Transverse colon (tissue), 4 donors: Measurements from ENCODE around the gene GPR108. TPM values are rescaled to one million over a fixed set of nuclear protein-coding genes. Genes with fewer than 3 reads are reported as not detected.

Experiments
- DNase-seq: peaks from one replicate; pipeline ENCODE4 v3.0.0-alpha.2; 2019
- H3K27ac ChIP-seq, 4 donors: fragments of 200-600 bp; sonication (generic); 2 replicates each; pipeline ENCODE4 v1.5.1; 2016 to 2018; ENCODE audit warnings: inconsistent platforms in 4 of 4
- H3K27me3 ChIP-seq: fragments of 200-600 bp; sonication (generic); 2 replicates; pipeline ENCODE4 v1.5.1; 2017; ENCODE audit warnings: inconsistent platforms
- H3K36me3 ChIP-seq, 4 donors: fragments of 200-600 bp; sonication (generic); 2 replicates each; pipeline ENCODE4 v1.5.1; 2017 to 2019; ENCODE audit warnings: inconsistent platforms in 4 of 4
- H3K4me1 ChIP-seq, 4 donors: fragments of 200-600 bp; sonication (generic); 2 replicates each; pipeline ENCODE4 v1.5.1; 2017 to 2020; ENCODE audit warnings: inconsistent platforms in 4 of 4
- H3K4me3 ChIP-seq, 4 donors: fragments of 200-600 bp; sonication (generic); 1 replicate in 1 of 4; 2 replicates in 3 of 4; pipeline versions ENCODE4 v1.5.1 to v1.6.1; 2017 to 2019; ENCODE audit warnings: inconsistent platforms in 4 of 4
- H3K9me3 ChIP-seq, 2 donors: fragments of 200-600 bp; sonication (generic); 2 replicates each; pipeline ENCODE4 v1.5.1; 2017 to 2019; ENCODE audit warnings: inconsistent platforms in 2 of 2
- EP300 ChIP-seq: sonication (generic); formaldehyde crosslinking; IDR thresholded peaks from one replicate; pipeline ENCODE4 v1.6.1; 2017; ENCODE audit warnings: antibody characterized with exemption, low read depth
- POLR2A ChIP-seq: fragments of 450-650 bp; IDR thresholded peaks from one replicate; pipeline ENCODE4 v1.6.1; 2016; ENCODE audit warnings: antibody characterized with exemption, mild to moderate bottlenecking, moderate library complexity
- POLR2AphosphoS5 ChIP-seq, 3 donors: sonication (generic); formaldehyde crosslinking; IDR thresholded peaks; one replicate each; pipeline ENCODE4 v1.6.1; 2016; ENCODE audit warnings: antibody characterized with exemption in 3 of 3
- WGBS, 2 donors: methylation state at CpG; one replicate each; pipeline ENCODE4 v1.1.5; 2018; ENCODE audit warnings: low coverage in 1 of 2; 5-methylcytosine and 5-hydroxymethylcytosine counted together
- in situ Hi-C, 4 donors: fragments of 200-750 bp; cut with MboI; loops; one replicate each; pipeline versions ENCODE4 v1.15.0 to v1.15.1; 2017; ENCODE audit warnings: low sequenced_read_pairs in 3 of 4, low pct_ligation_motif_present in 1 of 4, low pct_unique_long_range_greater_than_20kb in 1 of 4
- intact Hi-C: fragments of 100-400 bp; cut with DNase I; formaldehyde crosslinking; loops from one replicate; pipeline ENCODE4 v1.15.1; 2023; ENCODE audit warnings: low total_unique reads
- total RNA-seq, 4 donors: library from RNA; depleted of rRNA; stranded (reverse); fragments of >200 nt; gene quantifications; one replicate each; pipeline ENCODE4 v1.1.0, GENCODE V29; 2016
- TF ChIP-seq, protein P1 (sequence below), 5 experiments: fragments of 200-600 bp in 3 of 5; fragments of 450-650 bp in 2 of 5; sonication (generic) in 3 of 5; IDR thresholded peaks; 1 replicate in 2 of 5; 2 replicates in 3 of 5; pipeline ENCODE4 v1.5.1; 2016 to 2017; ENCODE audit warnings: antibody characterized with exemption in 5 of 5, inconsistent platforms in 3 of 5, mild to moderate bottlenecking in 2 of 5, moderate library complexity in 1 of 5

The GPR108 gene
- total RNA-seq, 4 donors from 2014 or later: 38.0 to 118 (median 90.6) TPM

DNA sequence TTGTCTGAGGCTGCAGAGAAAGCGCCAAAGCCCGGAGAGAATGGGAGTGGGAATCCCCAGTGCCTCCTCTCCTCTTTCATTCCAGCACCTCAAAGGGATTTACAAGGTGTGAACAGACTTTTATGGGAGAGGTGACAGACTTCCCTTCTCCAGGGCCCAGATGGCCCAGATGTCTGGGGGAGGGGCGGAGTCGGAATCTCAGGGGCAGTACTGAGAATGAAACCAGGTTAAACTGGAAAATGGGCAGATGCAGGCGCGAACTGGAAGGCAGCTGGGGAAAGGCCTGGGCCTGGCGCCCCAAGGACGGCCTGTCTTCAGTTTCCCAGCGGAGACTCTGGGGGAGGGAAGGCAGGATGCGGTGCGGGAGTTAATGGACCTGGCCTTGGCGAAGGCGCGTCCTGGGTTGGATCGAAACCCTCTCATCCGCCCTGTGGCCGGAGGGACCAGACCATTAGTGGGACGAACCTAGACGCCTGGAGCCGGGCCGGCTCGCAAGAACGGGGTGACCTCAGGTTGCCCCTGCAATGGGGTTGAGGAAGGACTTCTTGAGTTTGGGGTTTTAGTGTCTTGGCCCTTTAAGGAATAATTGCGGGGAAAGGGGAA lies 1.5 kb upstream of the GPR108 start:
- H3K4me3 ChIP-seq: peak overlapping the region; percentile 0 to 78 (median 63)
- H3K4me1 ChIP-seq: peaks cover 29 to 55% (median 44%) of the 10 kb centered on the region in 4 donors
- H3K9me3 ChIP-seq: no peaks in the 10 kb centered on the region
- DNase-seq: peak; percentile 75
- 10% methylated on average over 24 of the region's 24 CpGs; no CpG with 5 or more reads in 1 of the 2 donors for WGBS, 2 donors
- no peaks in the 10 kb centered on the region for H3K27me3 ChIP-seq
- in situ Hi-C loops: loop anchor here in 3 of 4 donors (5.0 to 25.0 kb wide), 3 partner anchors 123 to 214 kb away; no protein-coding TSS in a partner anchor
- TF ChIP-seq, protein P1, sequence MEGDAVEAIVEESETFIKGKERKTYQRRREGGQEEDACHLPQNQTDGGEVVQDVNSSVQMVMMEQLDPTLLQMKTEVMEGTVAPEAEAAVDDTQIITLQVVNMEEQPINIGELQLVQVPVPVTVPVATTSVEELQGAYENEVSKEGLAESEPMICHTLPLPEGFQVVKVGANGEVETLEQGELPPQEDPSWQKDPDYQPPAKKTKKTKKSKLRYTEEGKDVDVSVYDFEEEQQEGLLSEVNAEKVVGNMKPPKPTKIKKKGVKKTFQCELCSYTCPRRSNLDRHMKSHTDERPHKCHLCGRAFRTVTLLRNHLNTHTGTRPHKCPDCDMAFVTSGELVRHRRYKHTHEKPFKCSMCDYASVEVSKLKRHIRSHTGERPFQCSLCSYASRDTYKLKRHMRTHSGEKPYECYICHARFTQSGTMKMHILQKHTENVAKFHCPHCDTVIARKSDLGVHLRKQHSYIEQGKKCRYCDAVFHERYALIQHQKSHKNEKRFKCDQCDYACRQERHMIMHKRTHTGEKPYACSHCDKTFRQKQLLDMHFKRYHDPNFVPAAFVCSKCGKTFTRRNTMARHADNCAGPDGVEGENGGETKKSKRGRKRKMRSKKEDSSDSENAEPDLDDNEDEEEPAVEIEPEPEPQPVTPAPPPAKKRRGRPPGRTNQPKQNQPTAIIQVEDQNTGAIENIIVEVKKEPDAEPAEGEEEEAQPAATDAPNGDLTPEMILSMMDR (IDR thresholded peaks at IDR 0.05): peak in 1 of 5 experiments; percentile 3
- no peak for TF ChIP-seq EP300
- TF ChIP-seq POLR2AphosphoS5 (IDR thresholded peaks at IDR 0.05): peak in 1 of 3 donors; percentile 22
- no peak for TF ChIP-seq POLR2A
- H3K36me3 ChIP-seq: no peaks in the 10 kb centered on the region
- H3K27ac ChIP-seq: peak overlapping the region; percentile 91 to 99 (median 97)
- intact Hi-C loops: loop anchor here (5.0 kb wide), 1 partner anchor 628 kb away; no protein-coding TSS in a partner anchor

DNA sequence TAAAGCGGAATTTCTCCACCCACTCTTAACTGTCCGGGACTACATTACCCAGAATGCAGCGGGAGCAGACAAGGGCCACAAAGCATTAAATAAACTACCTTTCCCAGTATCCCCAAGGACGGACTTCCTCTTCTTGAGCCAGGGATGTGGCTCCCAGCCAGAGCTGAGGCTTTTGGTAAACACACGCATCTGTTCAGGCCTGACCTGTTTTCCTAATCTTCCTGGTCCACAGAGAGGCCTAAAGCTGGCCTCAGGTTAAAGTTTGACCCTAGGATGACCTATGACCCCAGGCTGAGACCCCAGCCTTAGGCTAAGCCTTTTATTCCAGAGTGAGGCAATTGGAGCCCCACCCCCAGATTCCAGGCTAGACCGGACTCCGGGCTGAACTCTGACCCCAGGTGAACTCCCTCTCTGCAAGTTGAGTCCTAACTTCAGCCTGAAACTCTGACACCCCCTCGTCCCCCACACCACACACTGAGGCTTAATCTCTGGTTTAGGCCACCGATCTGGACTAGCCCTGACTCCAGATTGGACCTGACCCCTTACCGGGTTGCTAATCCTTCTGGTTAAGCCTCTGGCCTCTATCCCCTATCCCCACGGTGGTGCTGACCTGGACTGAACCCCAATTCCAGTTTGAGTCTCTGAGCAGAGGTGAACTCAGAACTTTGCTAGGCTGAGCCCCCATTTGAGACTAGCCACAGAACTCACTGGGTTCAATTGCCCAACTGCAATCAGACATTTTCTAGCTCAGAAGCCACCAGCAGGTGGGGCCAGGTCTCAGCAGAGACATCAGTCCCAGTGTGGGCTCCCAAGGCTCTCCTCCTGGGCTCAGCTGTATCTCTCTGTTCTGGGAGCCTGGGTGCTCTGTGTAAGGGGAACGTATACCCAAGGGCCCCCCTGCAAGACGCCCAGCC lies 750 bp upstream of the GPR108 start:
- no peaks in the 10 kb centered on the region for H3K36me3 ChIP-seq
- WGBS, 2 donors: 0 to 7% methylated on average over 1 to 13 of the region's 13 CpGs
- peak overlapping the region in 1 of 4 donors; percentile 53 for H3K4me3 ChIP-seq
- H3K9me3 ChIP-seq: no peaks in the 10 kb centered on the region
- H3K27me3 ChIP-seq: no peaks in the 10 kb centered on the region
- peak overlapping the region; percentile 91 to 99 (median 97) for H3K27ac ChIP-seq
- peaks cover 28 to 48% (median 42%) of the 10 kb centered on the region in 4 donors for H3K4me1 ChIP-seq
- intact Hi-C loops: loop anchor here (5.0 kb wide), 1 partner anchor 629 kb away; no protein-coding TSS in a partner anchor
- TF ChIP-seq POLR2AphosphoS5 (IDR thresholded peaks at IDR 0.05) (peak; percentile 3 to 81 (median 74)), POLR2A (no peak), EP300 (no peak)
- TF ChIP-seq, protein P1 (IDR thresholded peaks at IDR 0.05): peak; percentile 59 to 90 (median 60)
- peak; percentile 97 for DNase-seq
- in situ Hi-C loops: loop anchor here in 3 of 4 donors (5.0 to 25.0 kb wide), 3 partner anchors 124 to 213 kb away; no protein-coding TSS in a partner anchor

DNA sequence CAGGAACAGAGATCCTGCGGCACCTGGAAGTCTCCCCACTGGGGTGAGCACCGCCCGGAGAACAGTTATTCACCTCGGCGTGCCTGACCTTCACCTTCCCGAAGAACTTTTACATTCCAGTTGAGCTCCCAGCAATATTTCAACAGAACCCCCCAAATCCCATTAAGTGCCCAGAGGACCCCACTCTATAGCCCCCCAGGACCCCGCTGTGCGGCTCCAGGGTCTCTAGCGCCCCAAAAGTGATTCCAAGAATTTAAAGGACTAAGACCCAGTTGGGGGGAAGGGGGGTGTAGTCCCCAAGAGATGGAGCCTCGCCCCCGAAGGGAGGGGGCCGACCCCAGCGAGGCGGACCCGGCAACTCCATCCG lies 480 bp downstream of the GPR108 start:
- Histone ChIP-seq H3K4me3 (peak overlapping the region; percentile 49 to 95 (median 84)), H3K9me3 (no peaks in the 10 kb centered on the region), H3K27ac (peak overlapping the region; percentile 94 to 98 (median 96)), H3K36me3 (no peaks in the 10 kb centered on the region), H3K4me1 (peaks cover 23 to 43% (median 36%) of the 10 kb centered on the region in 4 donors), H3K27me3 (no peaks in the 10 kb centered on the region)
- WGBS, 2 donors: 0% methylated on average over 11 of the region's 16 CpGs; no CpG with 5 or more reads in 1 of the 2 donors
- intact Hi-C loops (loop anchor here (5.0 kb wide), 1 partner anchor 630 kb away; no protein-coding TSS in a partner anchor), in situ Hi-C loops (loop anchor here in 3 of 4 donors (5.0 to 25.0 kb wide), 3 partner anchors 125 to 212 kb away; no protein-coding TSS in a partner anchor)
- DNase-seq: no peak
- TF ChIP-seq, protein P1 (IDR thresholded peaks at IDR 0.05): peak in 2 of 5 experiments; percentile 39 to 52
- no peak for TF ChIP-seq POLR2AphosphoS5 (IDR thresholded peaks at IDR 0.05)
